CD14-positive monocyte (primary cell): ENCODE data around the gene CD63. TPM values are rescaled to one million over a fixed set of nuclear protein-coding genes. Genes with fewer than 3 reads are reported as not detected.

Experiments
- DNase-seq, 3 donors: peaks; one replicate each; pipeline ENCODE4 v3.0.0-alpha.2; 2011 to 2022
- H2AFZ ChIP-seq: 2 replicates; pipeline ENCODE4 v1.6.0; 2012; ENCODE audit warnings: mild to moderate bottlenecking, low read depth, low read length, inconsistent platforms; ENCODE audit not compliant: insufficient read depth, poor library complexity, severe bottlenecking
- H3K27ac ChIP-seq, 2 donors: 1 replicate in 1 of 2; 2 replicates in 1 of 2; pipeline ENCODE4 v1.5.1; 2012 to 2013; ENCODE audit warnings: low read length in 2 of 2, control low read depth in 1 of 2, inconsistent platforms in 1 of 2, low read depth in 1 of 2, mild to moderate bottlenecking in 1 of 2
- H3K27me3 ChIP-seq, 2 donors: one replicate each; pipeline versions ENCODE4 v1.6.0 to v1.6.1; 2011 to 2013; ENCODE audit warnings: low read length in 2 of 2; ENCODE audit not compliant: control insufficient read depth in 2 of 2, insufficient read depth in 2 of 2
- H3K36me3 ChIP-seq, 2 donors: replicated peaks in 1 of 2; 1 replicate in 1 of 2; 2 replicates in 1 of 2; pipeline versions ENCODE4 v1.5.1 to v1.6.1; 2012 to 2013; ENCODE audit warnings: low read length in 2 of 2, control low read depth in 1 of 2, inconsistent platforms in 1 of 2, mild to moderate bottlenecking in 1 of 2; ENCODE audit not compliant: insufficient read depth in 2 of 2, control insufficient read depth in 1 of 2
- H3K4me1 ChIP-seq, 2 donors: 1 replicate in 1 of 2; 2 replicates in 1 of 2; pipeline versions ENCODE4 v1.5.1 to v1.6.1; 2012 to 2013; ENCODE audit warnings: low read length in 2 of 2, control low read depth in 1 of 2, inconsistent platforms in 1 of 2, mild to moderate bottlenecking in 1 of 2, moderate library complexity in 1 of 2; ENCODE audit not compliant: insufficient read depth in 2 of 2, control insufficient read depth in 1 of 2
- H3K4me2 ChIP-seq: replicated peaks from 2 replicates; pipeline ENCODE3; 2012; ENCODE audit warnings: low read length, moderate library complexity, mild to moderate bottlenecking; ENCODE audit not compliant: poor library complexity, severe bottlenecking; ENCODE audit errors: extremely low read depth
- H3K4me3 ChIP-seq, 3 experiments: fragments of 200-600 bp in 1 of 3; sonication (generic) in 1 of 3; replicated peaks in 1 of 3; 1 replicate in 2 of 3; 2 replicates in 1 of 3; pipeline ENCODE4 v1.5.1; 2011 to 2013; ENCODE audit warnings: low read length in 3 of 3, mild to moderate bottlenecking in 3 of 3, control low read depth in 2 of 3, low read depth in 2 of 3, inconsistent platforms in 1 of 3, moderate library complexity in 1 of 3
- H3K79me2 ChIP-seq: 2 replicates; pipeline ENCODE4 v1.6.0; 2012; ENCODE audit warnings: mild to moderate bottlenecking, control low read depth, inconsistent platforms, low read length, moderate library complexity; ENCODE audit not compliant: insufficient read depth
- H3K9ac ChIP-seq: 2 replicates; pipeline ENCODE4 v1.6.0; 2017; ENCODE audit warnings: low read length, mild to moderate bottlenecking; ENCODE audit not compliant: insufficient read depth, poor library complexity, severe bottlenecking
- H3K9me3 ChIP-seq, 2 donors: replicated peaks in 1 of 2; 1 replicate in 1 of 2; 2 replicates in 1 of 2; pipeline versions ENCODE4 v1.5.1 to v1.6.1; 2012 to 2013; ENCODE audit warnings: low read length in 2 of 2, control low read depth in 1 of 2; ENCODE audit not compliant: control insufficient read depth in 1 of 2, insufficient read depth in 1 of 2
- H4K20me1 ChIP-seq: 2 replicates; pipeline ENCODE4 v1.6.0; 2012; ENCODE audit warnings: mild to moderate bottlenecking, low read length, control low read depth, moderate library complexity; ENCODE audit not compliant: insufficient read depth
- H3K27ac Mint-ChIP-seq, 7 donors: one replicate each; pipeline ENCODE4 v1.8.0; 2020; ENCODE audit warnings: mild to moderate bottlenecking in 7 of 7, mixed read lengths in 7 of 7, moderate library complexity in 6 of 7, inconsistent platforms in 2 of 7
- H3K27me3 Mint-ChIP-seq, 3 donors: one replicate each; pipeline ENCODE4 v1.8.0; 2021 to 2022; ENCODE audit warnings: low read depth in 3 of 3, mild to moderate bottlenecking in 3 of 3, mixed read lengths in 3 of 3, moderate library complexity in 3 of 3, inconsistent platforms in 1 of 3
- H3K36me3 Mint-ChIP-seq, 2 donors: one replicate each; pipeline ENCODE4 v1.8.0; 2020; ENCODE audit warnings: mixed read lengths in 2 of 2, inconsistent platforms in 1 of 2, mild to moderate bottlenecking in 1 of 2
- H3K4me1 Mint-ChIP-seq: one replicate; pipeline ENCODE4 v1.8.0; 2020; ENCODE audit warnings: mild to moderate bottlenecking, mixed read lengths
- H3K4me3 Mint-ChIP-seq, 2 donors: one replicate each; pipeline ENCODE4 v1.8.0; 2020; ENCODE audit warnings: mild to moderate bottlenecking in 2 of 2, mixed read lengths in 2 of 2, moderate library complexity in 1 of 2
- H3K9me3 Mint-ChIP-seq, 7 donors: one replicate each; pipeline ENCODE4 v1.8.0; 2020 to 2022; ENCODE audit warnings: mixed read lengths in 7 of 7, mild to moderate bottlenecking in 6 of 7, moderate library complexity in 6 of 7, inconsistent platforms in 2 of 7
- CTCF ChIP-seq: fragments of 200-600 bp; IDR thresholded peaks from one replicate; pipeline ENCODE4 v1.8.0; 2022; ENCODE audit warnings: antibody characterized with exemption, mild to moderate bottlenecking
- WGBS: methylation state at CpG from one replicate; pipeline ENCODE4 v1.1.5; 2013; ENCODE audit warnings: missing lambda C conversion rate; ENCODE audit not compliant: insufficient coverage; 5-methylcytosine and 5-hydroxymethylcytosine counted together
- intact Hi-C, 2 donors: fragments of 100-400 bp; cut with micrococcal nuclease; formaldehyde crosslinking; loops; one replicate each; pipeline versions ENCODE4 v1.15.0 to v1.15.1; 2023
- polyA plus RNA-seq, 3 donors: library from polyadenylated mRNA; depleted of rRNA in 1 of 3; unstranded in 2 of 3; stranded (reverse) in 1 of 3; fragments of 300-500 nt in 2 of 3; fragments of >200 nt in 1 of 3; fragmentation: Illumina TruSeq in 2 of 3; gene quantifications; 1 replicate in 2 of 3; 2 replicates in 1 of 3; pipeline ENCODE4 v1.2.3, GENCODE V29; 2012 to 2021

The CD63 gene
- polyA plus RNA-seq, 3 donors: 336 to 1,099 (median 988) TPM

DNA sequence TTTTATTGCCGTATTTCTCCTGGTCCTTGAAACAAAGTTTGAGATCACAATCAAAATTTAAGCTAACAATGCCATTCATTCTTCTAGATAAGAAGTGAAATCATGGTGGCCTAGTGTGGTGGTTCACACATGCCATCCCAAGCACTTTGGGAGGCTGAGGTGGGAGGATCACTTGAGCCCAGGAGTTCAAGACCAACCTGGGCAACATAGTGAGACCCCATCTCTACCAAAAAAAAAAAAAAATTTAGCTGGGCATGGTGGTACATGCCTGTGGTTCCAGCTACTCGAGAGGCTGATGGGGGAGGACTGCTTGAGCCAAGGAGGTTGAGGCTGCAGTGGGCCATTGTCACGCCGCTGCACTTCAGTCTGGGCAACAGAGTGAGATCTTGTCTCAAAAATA is 38.3 kb upstream of the CD63 start:
- Mint-ChIP-seq H3K4me1 (no peaks in the 10 kb centered on the region), H3K36me3 (peaks cover 49 to 78% of the 10 kb centered on the region in 2 donors), H3K4me3 (no peak overlapping the region), H3K27ac (no peak overlapping the region), H3K27me3 (no peaks in the 10 kb centered on the region), H3K9me3 (no peaks in the 10 kb centered on the region)
- peaks cover 3% of the 10 kb centered on the region for H3K79me2 ChIP-seq
- DNase-seq: no peak
- H3K4me2 ChIP-seq: no peak overlapping the region
- H3K4me3 ChIP-seq: no peak overlapping the region
- H3K9me3 ChIP-seq: no peaks in the 10 kb centered on the region
- no CpG with 5 or more reads among the region's 4 CpGs for WGBS
- H2AFZ ChIP-seq: no peak overlapping the region
- H3K4me1 ChIP-seq: no peaks in the 10 kb centered on the region
- H3K27me3 ChIP-seq: no peaks in the 10 kb centered on the region
- no peak overlapping the region for H3K27ac ChIP-seq
- H4K20me1 ChIP-seq: peaks cover 23% of the 10 kb centered on the region
- intact Hi-C loops: no loop called here
- TF ChIP-seq CTCF: no peak
- peaks cover 38 to 78% of the 10 kb centered on the region in 2 donors for H3K36me3 ChIP-seq
- H3K9ac ChIP-seq: no peak overlapping the region

DNA sequence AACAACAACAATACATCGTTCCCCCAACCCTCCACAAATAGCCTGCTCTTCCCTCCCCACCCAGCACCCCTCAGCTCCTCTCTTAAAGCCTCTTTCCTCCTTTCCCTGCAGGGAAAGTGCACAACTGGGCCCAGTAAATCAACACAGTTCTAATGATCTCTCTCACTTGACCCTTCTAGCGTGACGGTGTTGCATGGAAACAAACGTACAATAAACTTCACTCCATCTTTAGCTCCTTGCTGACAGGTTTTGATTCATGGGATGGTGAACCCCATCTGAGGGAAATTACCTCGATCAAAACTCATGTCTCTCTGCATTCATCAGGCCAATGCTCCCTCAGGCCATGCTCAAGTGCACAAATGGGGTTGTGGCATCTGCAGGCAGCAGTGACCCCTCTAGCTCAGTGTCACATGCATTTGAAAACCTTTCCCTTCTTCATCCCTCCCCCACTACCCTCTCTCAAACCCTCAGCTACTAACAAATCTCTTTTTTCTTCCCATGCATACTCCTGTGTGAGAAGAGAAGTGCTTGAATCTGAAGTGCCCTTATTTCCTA is 37.0 kb upstream of the CD63 start:
- Mint-ChIP-seq H3K4me1 (peaks cover 4% of the 10 kb centered on the region), H3K36me3 (peaks cover 40 to 69% of the 10 kb centered on the region in 2 donors), H3K27ac (peak overlapping the region in 1 of 7 donors; percentile 30), H3K4me3 (no peak overlapping the region), H3K9me3 (no peaks in the 10 kb centered on the region), H3K27me3 (no peaks in the 10 kb centered on the region)
- Histone ChIP-seq H4K20me1 (peaks cover 15% of the 10 kb centered on the region), H3K9ac (no peak overlapping the region), H3K4me1 (no peaks in the 10 kb centered on the region), H3K4me2 (no peak overlapping the region), H3K27me3 (no peaks in the 10 kb centered on the region), H3K36me3 (peaks cover 29 to 75% of the 10 kb centered on the region in 2 donors), H2AFZ (no peak overlapping the region), H3K27ac (no peak overlapping the region), H3K4me3 (no peak overlapping the region), H3K79me2 (peaks cover 3% of the 10 kb centered on the region), H3K9me3 (no peaks in the 10 kb centered on the region)
- 95% methylated on average over 2 of the region's 5 CpGs for WGBS
- no peak for TF ChIP-seq CTCF
- intact Hi-C loops: no loop called here
- no peak for DNase-seq
